HEK293 (cell line): ENCODE measurements around the gene AMPD3.

Experiments
- CTCF ChIA-PET: fragments of 350-600 bp; formaldehyde crosslinking; extraction: SDS; loops from one replicate; lab custom pipeline; 2021; ENCODE audit warnings: antibody characterized with exemption; lab: Yijun Ruan, JAX
- POLR2A ChIA-PET: fragments of 300-600 bp; formaldehyde crosslinking; extraction: SDS; loops from one replicate; lab custom pipeline; 2020; ENCODE audit warnings: antibody characterized with exemption, inconsistent platforms; lab: Yijun Ruan, JAX
- H3K27ac ChIP-seq: fragments of 200-500 bp; sonication (Bioruptor generic); 2 replicates; pipeline ENCODE4 v1.5.1; 2014; ENCODE audit warnings: low read depth, low read length, control low read depth, inconsistent platforms; ENCODE audit errors: extremely low read depth
- H3K36me3 ChIP-seq, 2 experiments: fragments of 200-500 bp in 1 of 2; sonication (Bioruptor generic) in 1 of 2; 1 replicate in 1 of 2; 2 replicates in 1 of 2; pipeline ENCODE4 v1.5.1; 2014 to 2017; ENCODE audit warnings: inconsistent platforms in 2 of 2, low read length in 2 of 2; ENCODE audit not compliant: control insufficient read depth in 2 of 2, insufficient read depth in 1 of 2
- H3K4me1 ChIP-seq: fragments of 200-500 bp; sonication (Bioruptor generic); 2 replicates; pipeline ENCODE4 v1.5.1; 2014; ENCODE audit warnings: mild to moderate bottlenecking, low read length, inconsistent platforms; ENCODE audit not compliant: control insufficient read depth, insufficient read depth
- H3K4me3 ChIP-seq: 2 replicates; pipeline ENCODE4 v1.5.1; 2011; ENCODE audit warnings: low read depth, mild to moderate bottlenecking, control low read depth, low read length, moderate library complexity
- H3K9me3 ChIP-seq: fragments of 200-500 bp; sonication (Bioruptor generic); 2 replicates; pipeline ENCODE4 v1.5.1; 2014; ENCODE audit warnings: low read depth, low read length, inconsistent platforms; ENCODE audit not compliant: control insufficient read depth, insufficient read depth
- BCL11B ChIP-seq: fragments of 450-650 bp; formaldehyde crosslinking; IDR thresholded peaks from 2 replicates; pipeline ENCODE4 v1.5.1; 2016; ENCODE audit warnings: low read depth, missing biosample characterization, missing genetic modification characterization
- GLIS2 ChIP-seq: fragments of 450-650 bp; formaldehyde crosslinking; IDR thresholded peaks from 2 replicates; pipeline ENCODE4 v1.5.1; 2016; ENCODE audit warnings: missing biosample characterization, missing genetic modification characterization
- KLF16 ChIP-seq: fragments of 450-650 bp; formaldehyde crosslinking; IDR thresholded peaks from 2 replicates; pipeline ENCODE4 v1.5.1; 2017; ENCODE audit warnings: missing biosample characterization, missing genetic modification characterization
- KLF9 ChIP-seq: fragments of 450-650 bp; formaldehyde crosslinking; IDR thresholded peaks from 2 replicates; pipeline ENCODE4 v1.5.1; 2016; ENCODE audit warnings: missing biosample characterization, missing genetic modification characterization, low read depth
- OVOL3 ChIP-seq: fragments of 450-650 bp; formaldehyde crosslinking; IDR thresholded peaks from 2 replicates; pipeline ENCODE4 v1.5.1; 2016; ENCODE audit warnings: missing biosample characterization, missing genetic modification characterization
- SP2 ChIP-seq: fragments of 450-650 bp; formaldehyde crosslinking; IDR thresholded peaks from 2 replicates; pipeline ENCODE4 v1.5.1; 2016; ENCODE audit warnings: missing biosample characterization, missing genetic modification characterization
- SP3 ChIP-seq: fragments of 450-650 bp; formaldehyde crosslinking; IDR thresholded peaks from 2 replicates; pipeline ENCODE4 v1.5.1; 2016; ENCODE audit warnings: missing biosample characterization, missing genetic modification characterization
- ZBTB7A ChIP-seq: fragments of 450-650 bp; formaldehyde crosslinking; IDR thresholded peaks from 2 replicates; pipeline ENCODE4 v1.5.1; 2016; ENCODE audit warnings: low read depth, missing biosample characterization, missing genetic modification characterization
- ZNF140 ChIP-seq: fragments of 450-650 bp; formaldehyde crosslinking; IDR thresholded peaks from 2 replicates; pipeline ENCODE4 v1.5.1; 2016; ENCODE audit warnings: missing biosample characterization, missing genetic modification characterization
- ZNF146 ChIP-seq: fragments of 450-650 bp; formaldehyde crosslinking; IDR thresholded peaks from 2 replicates; pipeline ENCODE4 v1.5.1; 2016; ENCODE audit warnings: missing biosample characterization, missing genetic modification characterization
- ZNF214 ChIP-seq: fragments of 450-650 bp; formaldehyde crosslinking; IDR thresholded peaks from 2 replicates; pipeline ENCODE4 v1.5.1; 2017; ENCODE audit warnings: missing biosample characterization, mild to moderate bottlenecking, missing genetic modification characterization, borderline replicate concordance
- ZNF274 ChIP-seq, 2 experiments: fragments of 200-500 bp in 1 of 2; fragments of 450-650 bp in 1 of 2; sonication (Bioruptor generic) in 1 of 2; formaldehyde crosslinking in 1 of 2; IDR thresholded peaks; 2 replicates each; pipeline versions ENCODE4 v1.5.1 to v1.6.1; 2014 to 2016; ENCODE audit warnings: borderline replicate concordance in 1 of 2, inconsistent platforms in 1 of 2, low read length in 1 of 2, missing biosample characterization in 1 of 2, missing genetic modification characterization in 1 of 2
- ZNF416 ChIP-seq: fragments of 450-650 bp; formaldehyde crosslinking; IDR thresholded peaks from 2 replicates; pipeline ENCODE4 v1.5.1; 2016; ENCODE audit warnings: missing biosample characterization, missing genetic modification characterization
- ZNF521 ChIP-seq: fragments of 450-650 bp; formaldehyde crosslinking; IDR thresholded peaks from 2 replicates; pipeline ENCODE4 v1.5.1; 2017; ENCODE audit warnings: missing biosample characterization, mild to moderate bottlenecking, missing genetic modification characterization
- ZNF548 ChIP-seq: fragments of 450-650 bp; formaldehyde crosslinking; IDR thresholded peaks from 2 replicates; pipeline ENCODE4 v1.5.1; 2016; ENCODE audit warnings: missing biosample characterization, missing genetic modification characterization
- ZNF560 ChIP-seq: fragments of 450-650 bp; formaldehyde crosslinking; IDR thresholded peaks from 2 replicates; pipeline ENCODE4 v1.5.1; 2017; ENCODE audit warnings: missing biosample characterization, missing genetic modification characterization, borderline replicate concordance
- ZNF626 ChIP-seq: fragments of 450-650 bp; sonication (Bioruptor Pico); formaldehyde crosslinking; IDR thresholded peaks from 2 replicates; pipeline ENCODE4 v1.5.1; 2018; ENCODE audit warnings: missing biosample characterization, missing genetic modification characterization, inconsistent platforms
- ZNF670 ChIP-seq: fragments of 450-650 bp; formaldehyde crosslinking; IDR thresholded peaks from 2 replicates; pipeline ENCODE4 v1.5.1; 2016; ENCODE audit warnings: missing biosample characterization, missing genetic modification characterization, low read depth
- ZNF792 ChIP-seq: fragments of 450-650 bp; formaldehyde crosslinking; IDR thresholded peaks from 2 replicates; pipeline ENCODE4 v1.5.1; 2016; ENCODE audit warnings: missing biosample characterization, missing genetic modification characterization
- TF ChIP-seq, protein P1 (sequence below): fragments of 450-650 bp; IDR thresholded peaks from 2 replicates; pipeline ENCODE4 v1.5.1; 2018; ENCODE audit warnings: missing biosample characterization, mild to moderate bottlenecking, missing genetic modification characterization
- TF ChIP-seq, protein P2 (sequence below): fragments of 450-650 bp; formaldehyde crosslinking; IDR thresholded peaks from 2 replicates; pipeline ENCODE4; 2016; ENCODE audit warnings: missing biosample characterization, missing genetic modification characterization
- TF ChIP-seq, protein P3 (sequence below): fragments of 450-650 bp; formaldehyde crosslinking; optimal IDR thresholded peaks from 2 replicates; pipeline ENCODE3; 2016; ENCODE audit warnings: missing biosample characterization, mild to moderate bottlenecking, missing genetic modification characterization

Gene AMPD3

DNA sequence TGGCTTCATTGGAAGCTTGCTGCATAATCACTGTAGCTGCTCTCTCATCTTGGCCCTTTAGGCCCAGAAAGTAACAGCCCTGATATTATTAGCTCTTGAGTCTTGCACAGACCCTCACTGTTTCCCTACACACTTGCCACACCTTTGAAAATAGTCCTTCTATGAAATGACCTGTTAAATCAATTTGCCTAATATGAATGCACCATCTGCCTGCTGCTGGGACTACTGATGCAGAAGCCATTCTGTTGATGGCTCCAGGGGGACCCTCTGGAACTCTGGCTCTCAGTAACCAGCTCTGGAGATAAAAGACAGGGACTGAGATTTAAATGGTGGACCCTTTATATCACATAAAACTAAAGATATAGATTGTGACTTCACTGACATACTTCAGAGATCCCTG is 14.7 kb upstream of the AMPD3 start:
- Histone ChIP-seq H3K4me3 (no peak overlapping the region), H3K27ac (no peak overlapping the region), H3K9me3 (no peaks in the 10 kb centered on the region), H3K36me3 (no peaks in the 10 kb centered on the region), H3K4me1 (no peaks in the 10 kb centered on the region)
- ChIA-PET POLR2A (no interaction called here), CTCF (interaction anchor here (0.6 kb wide), 1 partner anchor 14 kb away, joined by 4 read pairs; no protein-coding TSS in a partner anchor)
- no peak for TF ChIP-seq ZNF548 (tag by site-specific recombination)
- TF ChIP-seq SP3 (tag by site-specific recombination), result no peak
- TF ChIP-seq ZNF521, result no peak
- TF ChIP-seq GLIS2 (tag by site-specific recombination), result no peak

DNA sequence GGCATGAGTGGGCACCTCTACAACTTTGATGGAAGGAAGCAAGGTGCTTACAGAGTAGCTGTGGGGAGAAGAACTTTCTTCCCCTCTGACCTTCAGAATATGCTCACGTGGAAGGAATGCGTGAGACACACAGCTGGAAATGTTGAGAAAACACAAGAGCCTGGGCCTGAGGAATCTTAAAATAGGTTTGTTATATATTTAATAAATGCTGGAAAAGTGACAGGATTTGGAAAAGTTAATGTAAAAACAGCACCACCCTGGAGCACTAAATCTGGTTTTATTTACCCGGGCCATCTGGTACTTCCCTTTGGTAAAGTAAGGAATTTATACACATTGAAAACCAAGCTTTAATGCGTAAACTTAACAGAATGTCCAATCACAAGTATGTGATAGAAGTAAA is 14.0 kb upstream of the AMPD3 start:
- H3K36me3 ChIP-seq, result no peaks in the 10 kb centered on the region
- POLR2A ChIA-PET, result no interaction called here
- H3K27ac ChIP-seq, result no peak overlapping the region
- H3K9me3 ChIP-seq, result no peaks in the 10 kb centered on the region
- TF ChIP-seq ZNF274 (IDR thresholded peaks at IDR 0.05; ENCODE audit: low read length) (no peak), ZNF274 (tag by site-specific recombination; IDR thresholded peaks at IDR 0.05; ENCODE audit: borderline replicate concordance) (no peak), ZNF792 (tag by site-specific recombination) (no peak), KLF9 (tag by site-specific recombination) (no peak), ZNF416 (tag by site-specific recombination) (no peak)
- H3K4me1 ChIP-seq, result no peaks in the 10 kb centered on the region
- CTCF ChIA-PET, result interaction anchor here (0.6 to 1.2 kb wide), 3 partner anchors 11 to 738 kb away, joined by 3 to 5 read pairs (median 5); no protein-coding TSS in a partner anchor
- no peak overlapping the region for H3K4me3 ChIP-seq

DNA sequence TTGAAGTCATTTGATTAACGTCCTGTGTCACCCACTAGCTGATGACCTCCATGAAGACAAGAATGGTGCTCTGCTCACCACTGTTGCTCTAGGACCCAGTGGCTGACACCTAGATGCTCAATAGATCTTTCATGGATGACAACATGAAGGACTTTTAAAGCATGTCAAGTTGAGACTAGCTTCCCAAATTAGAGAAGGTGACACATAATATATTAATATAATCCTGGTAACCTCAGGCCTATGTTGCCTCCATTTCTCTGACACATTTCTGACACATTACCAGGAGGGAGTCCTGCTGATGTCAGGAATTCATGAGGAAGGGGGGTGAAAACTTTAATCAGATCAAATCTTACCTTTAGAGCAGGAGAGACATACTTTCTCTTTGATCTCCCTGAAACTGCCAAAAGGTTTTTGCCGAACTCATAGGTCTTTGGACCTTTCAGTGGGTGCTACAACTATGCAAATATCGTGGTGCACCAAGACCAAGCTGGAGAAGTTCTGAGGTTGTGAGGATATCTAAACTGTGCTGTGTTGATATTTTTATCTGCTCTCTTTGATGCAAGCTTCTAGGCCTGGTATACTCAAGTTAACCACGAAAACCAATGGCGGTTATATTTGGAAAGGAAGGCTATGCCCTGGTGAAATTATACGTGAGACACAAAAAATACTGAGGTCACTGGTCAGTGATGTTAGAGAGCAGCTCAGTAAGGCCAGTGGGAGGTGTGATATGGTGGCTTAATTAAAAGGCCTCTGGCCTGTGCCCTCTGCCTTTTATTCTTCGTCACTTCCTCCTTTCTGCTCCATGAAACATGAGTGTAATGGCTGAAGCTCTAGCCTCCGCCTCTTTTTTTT is 13.2 kb upstream of the AMPD3 start:
- POLR2A ChIA-PET, result no interaction called here
- Histone ChIP-seq H3K36me3 (no peaks in the 10 kb centered on the region), H3K27ac (no peak overlapping the region), H3K4me1 (no peaks in the 10 kb centered on the region), H3K4me3 (no peak overlapping the region), H3K9me3 (no peaks in the 10 kb centered on the region)
- CTCF ChIA-PET, result interaction anchor here (0.6 to 1.2 kb wide), 6 partner anchors 10 to 737 kb away, joined by 3 to 5 read pairs (median 3); no protein-coding TSS in a partner anchor
- no peak for TF ChIP-seq BCL11B
- TF ChIP-seq KLF16, result no peak
- TF ChIP-seq ZNF146, result no peak
- no peak for TF ChIP-seq ZNF140
- TF ChIP-seq ZNF626 (tag by site-specific recombination), result no peak
- TF ChIP-seq ZNF214 (tag by site-specific recombination), result no peak
- TF ChIP-seq SP2 (tag by site-specific recombination), result no peak
- TF ChIP-seq ZBTB7A (tag by site-specific recombination), result no peak
- no peak for TF ChIP-seq ZNF274 (IDR thresholded peaks at IDR 0.05; ENCODE audit: low read length)
- TF ChIP-seq ZNF274 (tag by site-specific recombination; IDR thresholded peaks at IDR 0.05; ENCODE audit: borderline replicate concordance), result no peak
- TF ChIP-seq, protein P1, sequence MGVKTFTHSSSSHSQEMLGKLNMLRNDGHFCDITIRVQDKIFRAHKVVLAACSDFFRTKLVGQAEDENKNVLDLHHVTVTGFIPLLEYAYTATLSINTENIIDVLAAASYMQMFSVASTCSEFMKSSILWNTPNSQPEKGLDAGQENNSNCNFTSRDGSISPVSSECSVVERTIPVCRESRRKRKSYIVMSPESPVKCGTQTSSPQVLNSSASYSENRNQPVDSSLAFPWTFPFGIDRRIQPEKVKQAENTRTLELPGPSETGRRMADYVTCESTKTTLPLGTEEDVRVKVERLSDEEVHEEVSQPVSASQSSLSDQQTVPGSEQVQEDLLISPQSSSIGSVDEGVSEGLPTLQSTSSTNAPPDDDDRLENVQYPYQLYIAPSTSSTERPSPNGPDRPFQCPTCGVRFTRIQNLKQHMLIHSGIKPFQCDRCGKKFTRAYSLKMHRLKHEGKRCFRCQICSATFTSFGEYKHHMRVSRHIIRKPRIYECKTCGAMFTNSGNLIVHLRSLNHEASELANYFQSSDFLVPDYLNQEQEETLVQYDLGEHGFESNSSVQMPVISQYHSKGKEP (tag by site-specific recombination), result no peak
- TF ChIP-seq ZNF560 (tag by site-specific recombination), result no peak
- no peak for TF ChIP-seq OVOL3 (tag by site-specific recombination)
- TF ChIP-seq, protein P2, sequence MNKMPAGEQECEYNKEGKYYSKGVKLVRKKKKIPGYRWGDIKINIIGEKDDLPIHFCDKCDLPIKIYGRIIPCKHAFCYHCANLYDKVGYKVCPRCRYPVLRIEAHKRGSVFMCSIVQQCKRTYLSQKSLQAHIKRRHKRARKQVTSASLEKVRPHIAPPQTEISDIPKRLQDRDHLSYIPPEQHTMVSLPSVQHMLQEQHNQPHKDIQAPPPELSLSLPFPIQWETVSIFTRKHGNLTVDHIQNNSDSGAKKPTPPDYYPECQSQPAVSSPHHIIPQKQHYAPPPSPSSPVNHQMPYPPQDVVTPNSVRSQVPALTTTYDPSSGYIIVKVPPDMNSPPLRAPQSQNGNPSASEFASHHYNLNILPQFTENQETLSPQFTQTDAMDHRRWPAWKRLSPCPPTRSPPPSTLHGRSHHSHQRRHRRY (tag by site-specific recombination), result no peak
- TF ChIP-seq, protein P3, sequence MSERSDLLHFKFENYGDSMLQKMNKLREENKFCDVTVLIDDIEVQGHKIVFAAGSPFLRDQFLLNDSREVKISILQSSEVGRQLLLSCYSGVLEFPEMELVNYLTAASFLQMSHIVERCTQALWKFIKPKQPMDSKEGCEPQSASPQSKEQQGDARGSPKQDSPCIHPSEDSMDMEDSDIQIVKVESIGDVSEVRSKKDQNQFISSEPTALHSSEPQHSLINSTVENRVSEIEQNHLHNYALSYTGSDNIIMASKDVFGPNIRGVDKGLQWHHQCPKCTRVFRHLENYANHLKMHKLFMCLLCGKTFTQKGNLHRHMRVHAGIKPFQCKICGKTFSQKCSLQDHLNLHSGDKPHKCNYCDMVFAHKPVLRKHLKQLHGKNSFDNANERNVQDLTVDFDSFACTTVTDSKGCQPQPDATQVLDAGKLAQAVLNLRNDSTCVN (tag by site-specific recombination), result no peak
- TF ChIP-seq ZNF670 (tag by site-specific recombination), result no peak
